PFSK-1 (cell line): ENCODE data around the gene PYGO2.

Experiments used
- FOXP2 ChIP-seq: optimal IDR thresholded peaks from 2 replicates; pipeline ENCODE3; 2011; ENCODE audit warnings: borderline replicate concordance, control low read depth, inconsistent platforms; ENCODE audit not compliant: insufficient read depth; ENCODE audit errors: extremely low read length, extremely low read depth
- POLR2AphosphoS5 ChIP-seq: IDR thresholded peaks from 2 replicates; pipeline ENCODE4 v1.6.1; 2012; ENCODE audit warnings: low read depth, mild to moderate bottlenecking, control low read depth, low read length, moderate library complexity
- SIN3A ChIP-seq: IDR thresholded peaks from 2 replicates; pipeline ENCODE4 v1.6.1; 2012; ENCODE audit warnings: mild to moderate bottlenecking, low read length, moderate library complexity, borderline replicate concordance; ENCODE audit not compliant: insufficient read depth
- TAF1 ChIP-seq: IDR thresholded peaks from 2 replicates; pipeline ENCODE4 v1.6.1; 2012; ENCODE audit warnings: low read length, control low read depth, borderline replicate concordance; ENCODE audit not compliant: insufficient read depth
- TF ChIP-seq, protein P1 (sequence below), 2 experiments: IDR thresholded peaks; 2 replicates each; pipeline versions ENCODE4 v1.6.1 to v1.8.0; 2011 to 2012; ENCODE audit warnings: low read depth in 2 of 2, low read length in 2 of 2, control low read depth in 1 of 2, inconsistent platforms in 1 of 2, mild to moderate bottlenecking in 1 of 2, moderate library complexity in 1 of 2; ENCODE audit not compliant: insufficient read depth in 1 of 2

PYGO2 gene

DNA sequence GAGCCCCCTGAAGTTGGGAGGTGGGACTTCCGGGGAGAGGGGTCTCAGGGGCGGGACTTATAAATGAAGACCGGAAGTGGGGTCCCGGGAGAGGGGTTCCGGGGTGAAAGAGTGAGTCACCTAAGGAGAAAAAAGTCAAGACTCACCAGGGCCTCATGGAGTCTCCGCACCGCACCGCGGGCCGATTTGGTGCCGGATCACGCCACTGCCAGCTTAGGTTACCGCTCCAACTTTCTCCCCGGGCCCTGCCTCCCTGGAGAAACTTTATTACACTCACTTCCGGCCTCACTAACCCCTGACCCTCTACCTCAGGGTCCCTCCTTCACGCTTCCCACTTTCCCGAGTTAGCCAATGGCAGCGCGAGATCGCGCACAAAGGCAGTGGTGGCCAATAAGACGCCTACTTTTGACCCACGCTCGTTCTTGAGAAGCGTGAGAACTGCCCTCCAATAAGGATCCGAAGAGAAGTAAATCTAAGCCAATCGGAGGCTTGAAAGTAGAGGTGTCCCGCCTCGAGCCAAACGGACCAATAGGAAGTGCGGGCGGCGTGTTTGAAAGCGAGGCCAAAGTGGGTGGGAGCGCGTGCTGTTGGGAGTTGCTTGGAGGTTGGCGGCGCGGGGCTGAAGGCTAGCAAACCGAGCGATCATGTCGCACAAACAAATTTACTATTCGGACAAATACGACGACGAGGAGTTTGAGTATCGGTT, 12.7 kb upstream of the PYGO2 start, which contains the start of gene CKS1B:
Gene CKS1B (plus strand): TSS at position 580 of the 706 bp plus-strand sequence. CDS start 65 bp downstream, at position 645.
- TF ChIP-seq TAF1 (peak; percentile 59), POLR2AphosphoS5 (peak; percentile 82; the same call in 1 of the 2 replicates), SIN3A (0 out of 2 replicates have a peak, but pooled peaks have one; percentile 15), FOXP2 (no peak)
- TF ChIP-seq, protein P1, sequence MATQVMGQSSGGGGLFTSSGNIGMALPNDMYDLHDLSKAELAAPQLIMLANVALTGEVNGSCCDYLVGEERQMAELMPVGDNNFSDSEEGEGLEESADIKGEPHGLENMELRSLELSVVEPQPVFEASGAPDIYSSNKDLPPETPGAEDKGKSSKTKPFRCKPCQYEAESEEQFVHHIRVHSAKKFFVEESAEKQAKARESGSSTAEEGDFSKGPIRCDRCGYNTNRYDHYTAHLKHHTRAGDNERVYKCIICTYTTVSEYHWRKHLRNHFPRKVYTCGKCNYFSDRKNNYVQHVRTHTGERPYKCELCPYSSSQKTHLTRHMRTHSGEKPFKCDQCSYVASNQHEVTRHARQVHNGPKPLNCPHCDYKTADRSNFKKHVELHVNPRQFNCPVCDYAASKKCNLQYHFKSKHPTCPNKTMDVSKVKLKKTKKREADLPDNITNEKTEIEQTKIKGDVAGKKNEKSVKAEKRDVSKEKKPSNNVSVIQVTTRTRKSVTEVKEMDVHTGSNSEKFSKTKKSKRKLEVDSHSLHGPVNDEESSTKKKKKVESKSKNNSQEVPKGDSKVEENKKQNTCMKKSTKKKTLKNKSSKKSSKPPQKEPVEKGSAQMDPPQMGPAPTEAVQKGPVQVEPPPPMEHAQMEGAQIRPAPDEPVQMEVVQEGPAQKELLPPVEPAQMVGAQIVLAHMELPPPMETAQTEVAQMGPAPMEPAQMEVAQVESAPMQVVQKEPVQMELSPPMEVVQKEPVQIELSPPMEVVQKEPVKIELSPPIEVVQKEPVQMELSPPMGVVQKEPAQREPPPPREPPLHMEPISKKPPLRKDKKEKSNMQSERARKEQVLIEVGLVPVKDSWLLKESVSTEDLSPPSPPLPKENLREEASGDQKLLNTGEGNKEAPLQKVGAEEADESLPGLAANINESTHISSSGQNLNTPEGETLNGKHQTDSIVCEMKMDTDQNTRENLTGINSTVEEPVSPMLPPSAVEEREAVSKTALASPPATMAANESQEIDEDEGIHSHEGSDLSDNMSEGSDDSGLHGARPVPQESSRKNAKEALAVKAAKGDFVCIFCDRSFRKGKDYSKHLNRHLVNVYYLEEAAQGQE (IDR thresholded peaks at IDR 0.05; ENCODE audit: insufficient read depth in 1 of 2, low read depth in 2 of 2, low read length in 2 of 2) = peak in 1 of 2 experiments; percentile 23; a peak in 1 of 4 replicates

DNA sequence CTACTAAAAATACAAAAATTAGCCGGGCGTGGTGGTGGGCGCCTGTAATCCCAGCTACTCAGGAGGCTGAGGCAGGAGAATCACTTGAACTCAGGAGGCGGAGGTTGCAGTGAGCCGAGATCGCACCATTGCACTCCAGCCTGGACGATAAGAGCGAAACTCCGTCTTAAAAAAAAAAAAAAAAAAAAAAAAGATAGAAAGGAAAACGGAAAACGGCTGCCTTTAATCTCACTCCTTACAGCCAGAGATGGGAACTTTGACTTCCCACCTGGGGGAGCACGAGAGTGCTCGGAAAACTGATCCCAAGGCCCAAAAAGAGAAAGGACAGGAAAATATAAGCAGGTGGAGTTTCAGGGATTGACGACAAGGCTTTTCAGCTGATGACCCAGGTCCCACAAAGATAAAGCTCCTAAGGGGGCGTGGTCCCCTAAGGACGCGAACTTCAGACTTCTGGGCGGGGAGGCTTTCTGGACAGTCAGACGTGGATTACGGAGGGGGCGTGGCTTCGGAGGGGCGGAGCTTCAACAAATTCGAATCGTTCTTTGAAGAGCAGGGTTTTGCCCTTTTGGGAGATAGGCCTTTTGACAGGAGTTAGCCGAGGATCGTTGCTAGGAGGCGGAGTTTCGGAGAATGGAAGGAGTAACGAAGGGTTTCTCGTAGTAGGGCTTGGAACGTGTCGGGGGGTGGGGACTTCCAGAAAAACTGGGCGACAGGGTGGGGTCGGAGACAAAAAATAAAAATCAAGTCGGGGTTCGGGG, 11.9 kb upstream of the PYGO2 start:
- TF ChIP-seq, protein P1 (IDR thresholded peaks at IDR 0.05; ENCODE audit: insufficient read depth in 1 of 2, low read depth in 2 of 2, low read length in 2 of 2) = 0 out of 4 replicates have a peak, but pooled peaks of 1 of the 2 experiments have one; percentile 5
- no peak for TF ChIP-seq FOXP2
- TF ChIP-seq SIN3A = peak; percentile 84; the same call in 1 of the 2 replicates
- TF ChIP-seq POLR2AphosphoS5 = peak; percentile 74; the same call in 1 of the 2 replicates
- TF ChIP-seq TAF1 = peak; percentile 59; the same call in 1 of the 2 replicates

DNA sequence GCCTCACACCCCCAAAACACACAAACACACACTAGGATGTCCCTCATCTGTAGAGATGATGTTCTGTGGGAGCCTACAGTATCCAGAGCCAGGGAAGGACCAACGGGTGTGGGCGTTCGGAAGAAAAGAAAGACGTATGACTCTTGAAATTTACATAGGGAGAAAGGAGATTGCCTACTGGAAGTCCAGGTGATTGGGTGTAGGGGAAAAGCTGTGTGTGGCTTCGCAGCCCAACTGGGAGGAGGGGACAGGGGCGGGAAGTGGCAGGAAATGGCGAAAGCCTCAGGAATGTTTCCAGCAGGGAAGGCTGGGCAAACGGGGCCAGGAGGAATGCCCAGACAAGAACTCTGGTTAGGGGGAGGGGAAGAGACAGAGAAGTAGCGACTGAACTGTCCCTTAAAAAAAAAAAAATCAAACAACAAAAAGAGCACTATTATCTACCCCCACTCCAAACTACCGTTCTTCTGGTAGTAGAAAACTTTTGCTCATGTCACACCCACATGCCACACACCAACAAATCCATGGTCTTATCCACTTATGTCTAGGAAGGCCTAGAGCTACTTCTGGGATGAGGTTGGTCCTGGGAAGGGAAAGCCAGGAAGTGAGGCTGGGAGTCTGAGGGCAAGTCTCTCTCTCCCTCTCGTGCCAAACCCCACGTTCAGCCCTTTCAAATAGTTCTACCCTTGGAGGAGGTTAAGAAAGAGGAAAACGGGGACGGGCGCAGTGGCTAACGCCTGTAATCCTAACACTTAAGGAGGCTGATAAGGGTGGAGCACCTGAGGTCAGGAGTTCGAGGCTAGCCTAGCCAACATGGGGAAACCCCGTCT, 11.1 kb upstream of the PYGO2 start:
- TF ChIP-seq TAF1 (0 out of 2 replicates have a peak, but pooled peaks have one; percentile 20), POLR2AphosphoS5 (no peak), SIN3A (no peak; the same call in 1 of the 2 replicates)

DNA sequence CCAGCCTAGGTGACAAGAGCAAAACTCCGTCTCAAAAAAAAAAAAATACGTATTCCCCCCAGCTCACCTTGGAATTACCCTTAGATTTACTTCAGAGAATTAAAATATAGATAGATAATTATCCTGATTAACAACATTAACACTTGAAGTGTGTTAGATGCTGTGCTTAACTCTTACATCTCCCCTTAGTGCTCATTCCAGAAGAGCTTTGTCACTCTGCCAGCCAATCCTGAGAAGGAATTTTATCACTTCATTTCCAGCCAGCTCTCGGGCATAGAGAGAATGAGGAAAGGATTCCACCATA, 10.6 kb upstream of the PYGO2 start:
- TF ChIP-seq, protein P1 (IDR thresholded peaks at IDR 0.05; ENCODE audit: insufficient read depth in 1 of 2, low read depth in 2 of 2, low read length in 2 of 2) = no peak
- TF ChIP-seq FOXP2 (no peak), POLR2AphosphoS5 (no peak), SIN3A (no peak), TAF1 (no peak)
